Measurements from ENCODE around the gene ZCCHC24. TPM values are rescaled to one million over a fixed set of nuclear protein-coding genes. Genes with fewer than 3 reads are reported as not detected.
A peak's percentile ranks its signal among the peaks of the same experiment; 100 is the strongest.

Gene ZCCHC24
- total RNA-seq, 1 experiment from 2014 or later = 3.8 TPM

- Histone ChIP-seq H3T11ph (ENCODE audit: low read length) (no peak overlapping the region), H3K79me2 (ENCODE audit: insufficient read depth, low read length) (no peaks in the 10 kb centered on the region), H3K23ac (ENCODE audit: insufficient read length, low read depth, low read length) (no peak overlapping the region), H3K56ac (ENCODE audit: insufficient read length, low read depth, low read length) (no peak overlapping the region), H3K27ac (ENCODE audit: insufficient read length, low read depth, low read length) (no peak overlapping the region), H2AK5ac (ENCODE audit: insufficient read length, low read length) (no peak overlapping the region), H3K14ac (ENCODE audit: insufficient read depth, low read length) (no peak overlapping the region), H4K5ac (ENCODE audit: insufficient read length, low read depth, low read length) (no peak overlapping the region), H3K23me2 (ENCODE audit: insufficient read length, low read depth, low read length, poor library complexity, severe bottlenecking) (no peaks in the 10 kb centered on the region), H4K8ac (replicated peaks; ENCODE audit: insufficient read length, low read depth, low read length) (no peak overlapping the region), H2BK120ac (ENCODE audit: low read depth, low read length, poor library complexity, severe bottlenecking) (no peak overlapping the region), H3K4me1 (ENCODE audit: insufficient read depth, low read length) (no peaks in the 10 kb centered on the region), H3K18ac (ENCODE audit: insufficient read length, low read depth, low read length) (no peak overlapping the region), H3K27me3 (ENCODE audit: insufficient read depth, low read length) (no peaks in the 10 kb centered on the region; the same call in 1 of the 2 replicates), H2BK12ac (ENCODE audit: insufficient read length, low read depth, low read length) (no peak overlapping the region), H3K4me2 (ENCODE audit: insufficient read depth, insufficient read length, low read length) (no peak overlapping the region), H4K91ac (ENCODE audit: insufficient read length, low read depth, low read length) (no peak overlapping the region), H3K79me1 (ENCODE audit: insufficient read depth, low read depth, low read length, poor library complexity, severe bottlenecking) (no peaks in the 10 kb centered on the region), H2AFZ (ENCODE audit: low read length) (no peak overlapping the region), H3K9ac (ENCODE audit: extremely low read depth, insufficient read length, low read length) (no peak overlapping the region), H3K9me3 (ENCODE audit: control insufficient read depth, low read depth, low read length) (no peaks in the 10 kb centered on the region), H2BK15ac (ENCODE audit: low read depth, low read length) (no peak overlapping the region), H2BK5ac (ENCODE audit: insufficient read length, low read length) (no peak overlapping the region), H2BK20ac (ENCODE audit: low read depth, low read length, poor library complexity, severe bottlenecking) (no peak overlapping the region), H3K4ac (ENCODE audit: low read depth, low read length) (no peak overlapping the region), H4K20me1 (ENCODE audit: control insufficient read depth, insufficient read depth, insufficient read length) (no peaks in the 10 kb centered on the region)
- H3K27ac Mint-ChIP-seq = no peak overlapping the region
- H3K9me3 Mint-ChIP-seq = no peaks in the 10 kb centered on the region
- H3K36me3 Mint-ChIP-seq (ENCODE audit: insufficient read depth in 1 of 3, low read depth in 3 of 3) = no peaks in the 10 kb centered on the region; a peak in 1 of 7 replicates
- H3K4me1 Mint-ChIP-seq = peaks cover 9 to 37% of the 10 kb centered on the region in 2 experiments
- TF ChIP-seq CTCF (conservative IDR thresholded peaks at IDR 0.05) = 0 out of 3 replicates have a peak, but pooled peaks have one; percentile 0
- H3K27me3 Mint-ChIP-seq (ENCODE audit: low read depth) = peaks cover 24% of the 10 kb centered on the region
- WGBS (ENCODE audit: extremely low coverage, insufficient read length, low lambda C conversion rate) = no CpG with 5 or more reads among the region's 3 CpGs
- no peak for DNase-seq
- no peak overlapping the region for H3K4me3 Mint-ChIP-seq
Observed at GRCh38 chr10:79438699-79439085, 6.7 kb downstream of the ZCCHC24 start.
